ENCODE measurements around the gene MTHFS.

- no peak for TF ChIP-seq FOXK2 (IDR thresholded peaks at IDR 0.05)
- no peak for TF ChIP-seq HDGF (IDR thresholded peaks at IDR 0.05; ENCODE audit: borderline replicate concordance)
- no peak for TF ChIP-seq SUZ12 (IDR thresholded peaks at IDR 0.05)
- no peak for TF ChIP-seq PKNOX1 (IDR thresholded peaks at IDR 0.05)
- TF ChIP-seq L3MBTL2 (conservative IDR thresholded peaks at IDR 0.05), result no peak
- TF ChIP-seq ELF4 (IDR thresholded peaks at IDR 0.05), result no peak
- no peak for TF ChIP-seq ZNF384 (IDR thresholded peaks at IDR 0.05)
- TF ChIP-seq FOXA1 (IDR thresholded peaks at IDR 0.05), result no peak
- TF ChIP-seq TARDBP (IDR thresholded peaks at IDR 0.05), result no peak
- TF ChIP-seq CTBP1 (IDR thresholded peaks at IDR 0.05; ENCODE audit: borderline replicate concordance), result no peak
- TF ChIP-seq SP1 (IDR thresholded peaks at IDR 0.05), result no peak
These were observed 98.5 kb downstream of the MTHFS start for GRCh38 chr15:79798311-79798710.

All from HEK293T (cell line).